GF-D8 (cell line): ENCODE results near the gene STXBP1.

Experiments used
- DNase-seq: peaks from one replicate; lab custom pipeline; 2025; lab: John Stamatoyannopoulos, UW

Gene STXBP1

DNA sequence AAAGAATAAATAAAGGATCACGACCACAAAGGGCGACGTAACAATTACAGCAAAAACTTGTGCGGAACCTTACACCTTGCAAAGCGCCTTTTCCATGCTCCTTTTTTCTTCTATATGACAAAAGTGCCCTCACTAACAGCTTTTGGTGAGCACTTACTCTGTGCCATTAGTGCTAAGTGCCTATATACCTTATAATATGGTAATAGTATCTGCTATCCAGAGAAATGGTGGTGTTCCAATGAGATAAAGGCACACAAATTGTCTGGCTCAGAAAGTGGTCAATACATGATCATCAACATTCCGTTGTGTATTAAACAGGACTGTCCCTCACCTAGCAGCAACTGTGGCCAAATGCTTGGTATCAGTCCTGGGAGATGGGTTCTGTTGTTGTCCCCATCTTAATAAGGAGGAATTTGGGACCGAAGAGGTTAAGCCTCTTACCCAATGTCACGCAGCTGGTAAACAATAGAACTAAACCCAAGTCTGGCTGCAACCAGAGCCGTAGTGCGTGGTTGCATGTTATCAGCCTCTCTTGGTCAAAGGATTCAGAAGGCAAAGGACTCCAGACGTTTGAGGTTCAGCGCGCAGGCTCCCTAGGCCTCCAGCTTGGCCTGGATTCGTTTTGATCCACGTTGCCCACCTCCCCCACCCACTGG is 123.6 kb downstream of the STXBP1 start:
- no peak for DNase-seq

GRCh38 chr9:127738666-127739065 is 126.6 kb downstream of the STXBP1 start:
- no peak for DNase-seq

- DNase-seq, result no peak
These were observed 127.7 kb downstream of the STXBP1 start for GRCh38 chr9:127739614-127740330.

- DNase-seq, result no peak
These were observed 129.9 kb downstream of the STXBP1 start for GRCh38 chr9:127741831-127742434.
